GM12878 (cell line): Measurements from ENCODE around the gene TEKT5. TPM values are rescaled to one million over a fixed set of nuclear protein-coding genes. Genes with fewer than 3 reads are reported as not detected.

Experiments used
- ASH2L ChIP-seq: fragments of 300-600, 200-600 bp; sonication (generic); IDR thresholded peaks from 2 replicates; pipeline ENCODE4 v1.6.1; 2017; ENCODE audit warnings: low read depth, mild to moderate bottlenecking, borderline replicate concordance
- ATF7 ChIP-seq: fragments of 450-650 bp; IDR thresholded peaks from 2 replicates; pipeline ENCODE4 v1.6.1; 2016; ENCODE audit warnings: low read depth, mild to moderate bottlenecking
- BACH1 ChIP-seq: fragments of 450-650 bp; IDR thresholded peaks from 2 replicates; pipeline ENCODE4 v1.6.1; 2017; ENCODE audit warnings: mild to moderate bottlenecking, borderline replicate concordance
- BHLHE40 ChIP-seq, 2 experiments: fragments of 450-650 bp in 1 of 2; IDR thresholded peaks; 2 replicates each; pipeline ENCODE4 v1.6.1; 2011 to 2017; ENCODE audit warnings: low read depth in 2 of 2, borderline replicate concordance in 1 of 2, improper control_type of control experiment in 1 of 2, low read length in 1 of 2, mild to moderate bottlenecking in 1 of 2
- BRCA1 ChIP-seq: IDR thresholded peaks from 2 replicates; pipeline ENCODE4 v1.6.1; 2011; ENCODE audit warnings: low read depth, low read length, improper control_type of control experiment
- CBFB ChIP-seq: IDR thresholded peaks from 2 replicates; pipeline ENCODE4 v1.6.1; 2016; ENCODE audit warnings: antibody characterized with exemption, low read depth
- DPF2 ChIP-seq: fragments of 450-650 bp; IDR thresholded peaks from 2 replicates; pipeline ENCODE4 v1.6.1; 2017; ENCODE audit warnings: mild to moderate bottlenecking
- EZH2 ChIP-seq: IDR thresholded peaks from 2 replicates; pipeline ENCODE4 v1.6.1; 2012; ENCODE audit warnings: low read depth, mild to moderate bottlenecking, control low read depth, inconsistent platforms, low read length, borderline replicate concordance; ENCODE audit not compliant: control insufficient read depth
- FOS ChIP-seq: IDR thresholded peaks from 3 replicates; pipeline ENCODE4 v1.6.1; 2011; ENCODE audit warnings: borderline replicate concordance; ENCODE audit not compliant: insufficient read length; ENCODE audit errors: extremely low read depth
- FOXM1 ChIP-seq: IDR thresholded peaks from 2 replicates; pipeline ENCODE4 v1.6.1; 2012; ENCODE audit warnings: low read depth, mild to moderate bottlenecking, inconsistent platforms, low read length, moderate library complexity
- GABPA ChIP-seq: IDR thresholded peaks from 2 replicates; pipeline ENCODE4 v1.6.1; 2014; ENCODE audit warnings: antibody characterized with exemption, low read depth, mild to moderate bottlenecking, inconsistent platforms
- GATAD2B ChIP-seq: fragments of 450-650 bp; conservative IDR thresholded peaks from 2 replicates; pipeline ENCODE4 v1.6.1; 2017; ENCODE audit warnings: low read depth, mild to moderate bottlenecking, moderate library complexity
- HCFC1 ChIP-seq: fragments of 150-350 bp; IDR thresholded peaks from 2 replicates; pipeline ENCODE4 v1.6.1; 2014; ENCODE audit warnings: low read length
- HDAC2 ChIP-seq: fragments of 200-600 bp; sonication (generic); IDR thresholded peaks from 2 replicates; pipeline ENCODE4 v1.6.1; 2017
- IKZF1 ChIP-seq: fragments of 450-650 bp; conservative IDR thresholded peaks from 2 replicates; pipeline ENCODE4 v1.6.1; 2017; ENCODE audit warnings: antibody characterized with exemption, mild to moderate bottlenecking
- MYB ChIP-seq: fragments of 150-350 bp; IDR thresholded peaks from 2 replicates; pipeline ENCODE4 v1.6.1; 2014; ENCODE audit warnings: mild to moderate bottlenecking, low read depth, low read length, borderline replicate concordance
- NKRF ChIP-seq: fragments of 450-650 bp; conservative IDR thresholded peaks from 2 replicates; pipeline ENCODE4 v1.6.1; 2017; ENCODE audit warnings: mild to moderate bottlenecking, moderate library complexity
- NR2C2 ChIP-seq: IDR thresholded peaks from 2 replicates; pipeline ENCODE4 v1.6.1; 2011; ENCODE audit warnings: borderline replicate concordance, low read depth; ENCODE audit not compliant: control insufficient read depth, insufficient read length
- NRF1 ChIP-seq: conservative IDR thresholded peaks from 2 replicates; pipeline ENCODE4 v1.6.1; 2011; ENCODE audit warnings: mild to moderate bottlenecking, low read depth, low read length, improper control_type of control experiment
- PAX5 ChIP-seq: IDR thresholded peaks from 2 replicates; pipeline ENCODE4 v1.6.1; 2011; ENCODE audit warnings: low read depth, low read length, borderline replicate concordance
- PML ChIP-seq: IDR thresholded peaks from 2 replicates; pipeline ENCODE4 v1.6.1; 2012; ENCODE audit warnings: low read length, inconsistent platforms
- POLR2A ChIP-seq: IDR thresholded peaks from 2 replicates; pipeline ENCODE4 v1.6.1; 2011; ENCODE audit warnings: low read depth, mild to moderate bottlenecking, low read length
- RAD21 ChIP-seq: IDR thresholded peaks from 2 replicates; pipeline ENCODE4 v1.6.1; 2011; ENCODE audit warnings: mild to moderate bottlenecking, low read depth, low read length, moderate library complexity; ENCODE audit not compliant: insufficient read depth
- SP1 ChIP-seq: IDR thresholded peaks from one replicate; pipeline ENCODE4 v1.6.1; 2011; ENCODE audit warnings: low read depth, low read length
- SRF ChIP-seq, 2 experiments: IDR thresholded peaks; 2 replicates each; pipeline ENCODE4 v1.6.1; 2011; ENCODE audit warnings: low read depth in 2 of 2, low read length in 2 of 2, mild to moderate bottlenecking in 1 of 2, moderate library complexity in 1 of 2
- YBX1 ChIP-seq: fragments of 450-650 bp; IDR thresholded peaks from 2 replicates; pipeline ENCODE4 v1.6.1; 2016; ENCODE audit warnings: antibody characterized with exemption
- ZNF622 ChIP-seq: fragments of 450-650 bp; IDR thresholded peaks from 2 replicates; pipeline ENCODE4 v1.6.1; 2017; ENCODE audit warnings: mild to moderate bottlenecking, inconsistent platforms
- polyA plus RNA-seq, 11 experiments: library from polyadenylated mRNA; depleted of rRNA in 4 of 11; unstranded in 6 of 11; stranded (reverse) in 5 of 11; fragments of >200 nt; fragmentation: Nextera tagmentation in 4 of 11; fragmentation: Illumina TruSeq in 1 of 11; extraction: Ambion mirVana in 4 of 11; extraction: Trizol in 1 of 11; gene quantifications; 1 replicate in 1 of 11; 2 replicates in 10 of 11; pipeline versions ENCODE4 v1.2.1 to v1.2.3, GENCODE V29; 2011 to 2016; ENCODE audit warnings: inconsistent platforms in 2 of 11, missing spikeins in 2 of 11, low read depth in 1 of 11
- total RNA-seq, 4 experiments: library from RNA; depleted of rRNA in 3 of 4; stranded (reverse); fragments of >200 nt in 3 of 4; fragmentation: Illumina TruSeq in 1 of 4; extraction: Trizol in 1 of 4; gene quantifications; 2 replicates each; pipeline versions ENCODE4 v1.2.1 to v1.2.3, GENCODE V29; 2013 to 2021
- TF ChIP-seq, protein P1 (sequence below): IDR thresholded peaks from 2 replicates; pipeline ENCODE4 v1.6.1; 2012; ENCODE audit warnings: low read length, inconsistent platforms
- TF ChIP-seq, protein P2 (sequence below): IDR thresholded peaks from 2 replicates; pipeline ENCODE4 v1.6.1; 2012; ENCODE audit warnings: low read depth, low read length, improper control_type of control experiment

Gene TEKT5
- total and polyA plus RNA-seq, 10 of the 15 experiments (the other 5 are each of a cell fraction or from before 2014, with no cell fraction given) = 0.19 to 2.2 (median 0.68) TPM; not detected in 1

DNA sequence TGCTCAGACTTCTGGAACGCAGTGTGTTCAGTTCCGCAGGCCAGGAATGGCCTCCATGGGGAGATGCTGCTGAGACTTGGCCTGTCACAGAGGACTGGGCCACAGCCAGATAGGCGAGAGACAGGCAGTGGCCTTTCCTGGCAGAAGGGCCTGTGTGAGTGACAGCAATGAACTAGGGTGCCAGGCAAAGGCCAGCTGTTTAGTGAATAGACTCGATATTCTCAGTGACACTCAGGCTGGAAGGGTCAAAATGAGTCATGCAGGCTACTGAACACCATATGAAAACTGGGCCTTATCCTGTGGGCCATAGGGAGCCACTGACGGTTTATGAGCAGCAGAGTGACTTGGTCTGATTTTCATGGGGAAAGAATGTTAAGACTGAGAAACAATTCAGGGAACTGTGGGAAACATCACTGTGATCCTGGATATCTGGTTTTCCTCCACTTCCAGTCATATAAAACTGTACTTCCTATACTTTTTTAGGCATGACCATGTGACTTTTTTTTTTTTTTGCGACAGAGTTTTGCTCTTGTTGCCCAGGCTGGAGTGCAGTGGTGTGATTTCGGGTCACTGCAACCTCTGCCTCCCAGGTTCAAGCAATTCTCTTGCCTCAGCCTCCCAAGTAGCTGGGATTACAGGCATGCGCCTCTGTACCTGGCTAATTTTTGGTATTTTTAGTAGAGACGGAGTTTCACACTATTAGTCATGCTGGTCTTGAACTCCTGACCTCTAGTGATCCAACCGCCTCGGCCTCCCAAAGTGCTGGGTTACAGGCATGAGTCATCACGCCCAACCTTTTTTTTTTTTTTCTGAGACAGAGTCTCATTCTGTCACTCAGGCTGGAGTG, 43.7 kb upstream of the TEKT5 start (continued):
- 0 out of 2 replicates have a peak, but pooled peaks have one; percentile 15 for TF ChIP-seq NKRF
- TF ChIP-seq EZH2 = no peak
- TF ChIP-seq ZNF622 = no peak
- TF ChIP-seq BHLHE40 (IDR thresholded peaks at IDR 0.05; ENCODE audit: borderline replicate concordance in 1 of 2, low read depth in 2 of 2, low read length in 1 of 2) = peak in 1 of 2 experiments; percentile 62; a peak in 1 of 4 replicates
- no peak for TF ChIP-seq FOS
- no peak; the same call in 1 of the 2 replicates for TF ChIP-seq CBFB
- TF ChIP-seq NR2C2 = no peak
- no peak for TF ChIP-seq MYB
- TF ChIP-seq, protein P1, sequence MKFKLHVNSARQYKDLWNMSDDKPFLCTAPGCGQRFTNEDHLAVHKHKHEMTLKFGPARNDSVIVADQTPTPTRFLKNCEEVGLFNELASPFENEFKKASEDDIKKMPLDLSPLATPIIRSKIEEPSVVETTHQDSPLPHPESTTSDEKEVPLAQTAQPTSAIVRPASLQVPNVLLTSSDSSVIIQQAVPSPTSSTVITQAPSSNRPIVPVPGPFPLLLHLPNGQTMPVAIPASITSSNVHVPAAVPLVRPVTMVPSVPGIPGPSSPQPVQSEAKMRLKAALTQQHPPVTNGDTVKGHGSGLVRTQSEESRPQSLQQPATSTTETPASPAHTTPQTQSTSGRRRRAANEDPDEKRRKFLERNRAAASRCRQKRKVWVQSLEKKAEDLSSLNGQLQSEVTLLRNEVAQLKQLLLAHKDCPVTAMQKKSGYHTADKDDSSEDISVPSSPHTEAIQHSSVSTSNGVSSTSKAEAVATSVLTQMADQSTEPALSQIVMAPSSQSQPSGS = peak; percentile 67
- peak; percentile 19 for TF ChIP-seq FOXM1
- no peak for TF ChIP-seq PAX5
- no peak for TF ChIP-seq YBX1
- peak; percentile 39; the same call in 1 of the 2 replicates for TF ChIP-seq PML
- TF ChIP-seq SP1 = peak; percentile 23
- TF ChIP-seq GABPA = no peak
- peak; percentile 89 for TF ChIP-seq DPF2
- no peak for TF ChIP-seq HCFC1
- no peak for TF ChIP-seq ASH2L
- TF ChIP-seq BACH1 = no peak; the same call in 1 of the 2 replicates
- TF ChIP-seq NRF1 = no peak
- TF ChIP-seq, protein P2, sequence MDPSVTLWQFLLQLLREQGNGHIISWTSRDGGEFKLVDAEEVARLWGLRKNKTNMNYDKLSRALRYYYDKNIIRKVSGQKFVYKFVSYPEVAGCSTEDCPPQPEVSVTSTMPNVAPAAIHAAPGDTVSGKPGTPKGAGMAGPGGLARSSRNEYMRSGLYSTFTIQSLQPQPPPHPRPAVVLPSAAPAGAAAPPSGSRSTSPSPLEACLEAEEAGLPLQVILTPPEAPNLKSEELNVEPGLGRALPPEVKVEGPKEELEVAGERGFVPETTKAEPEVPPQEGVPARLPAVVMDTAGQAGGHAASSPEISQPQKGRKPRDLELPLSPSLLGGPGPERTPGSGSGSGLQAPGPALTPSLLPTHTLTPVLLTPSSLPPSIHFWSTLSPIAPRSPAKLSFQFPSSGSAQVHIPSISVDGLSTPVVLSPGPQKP = no peak
- peak; percentile 81 for TF ChIP-seq IKZF1
- TF ChIP-seq BRCA1 = no peak
- peak in 1 of 2 experiments; percentile 52; a peak in 2 of 4 replicates for TF ChIP-seq SRF (IDR thresholded peaks at IDR 0.05; ENCODE audit: low read depth in 2 of 2, low read length in 2 of 2)
- peak; percentile 86 for TF ChIP-seq ATF7
- no peak for TF ChIP-seq HDAC2
- TF ChIP-seq RAD21 = 0 out of 2 replicates have a peak, but pooled peaks have one; percentile 5
- peak; percentile 57 for TF ChIP-seq POLR2A
- TF ChIP-seq GATAD2B = peak; percentile 31
